ENCODE data around the gene RNF5. TPM values are rescaled to one million over a fixed set of nuclear protein-coding genes. Genes with fewer than 3 reads are reported as not detected.

Gene RNF5
- total and polyA plus RNA-seq, 9 of the 15 experiments (the other 6 are each of a cell fraction or from before 2014, with no cell fraction given): 62.2 to 245 (median 129) TPM

DNA sequence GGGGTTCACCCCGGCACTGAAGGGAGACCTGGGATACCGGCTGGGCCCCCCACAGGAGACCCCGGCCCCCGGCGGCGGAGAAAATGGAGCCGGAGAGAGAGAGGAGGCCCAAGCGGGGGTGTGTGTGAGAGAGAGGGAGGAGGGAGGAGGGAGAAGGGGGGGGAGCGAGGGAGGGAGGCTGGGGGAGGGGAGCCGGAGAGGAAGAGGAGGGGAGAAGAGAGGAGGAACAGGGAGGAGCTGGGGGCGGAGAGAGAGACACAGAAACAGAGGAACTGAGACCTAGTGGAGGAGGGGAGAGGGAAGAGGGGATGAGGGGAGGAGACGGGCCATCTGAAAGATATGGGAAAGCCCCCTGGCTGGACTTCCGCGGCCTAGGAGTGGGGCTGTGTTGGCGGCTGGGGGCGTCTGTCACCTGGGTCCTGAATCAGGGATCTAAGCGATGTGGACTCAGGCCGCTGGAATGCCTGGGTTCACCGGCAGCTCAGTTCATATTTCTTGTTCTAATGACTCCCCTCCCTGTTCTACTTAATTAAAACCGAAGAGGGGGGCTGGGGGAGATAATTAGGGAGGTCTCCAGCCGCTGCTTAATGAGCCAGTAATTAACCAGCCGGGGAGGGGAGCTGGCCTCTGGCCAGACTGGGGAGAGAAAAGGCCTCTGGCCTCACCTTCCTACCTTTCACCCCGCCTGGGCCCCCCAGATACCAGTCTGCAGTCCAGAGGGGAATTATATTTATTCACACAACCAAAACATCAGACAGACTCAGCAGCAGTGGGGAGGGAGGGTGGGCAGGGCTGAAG lies 12.0 kb downstream of the RNF5 start, which contains the start of gene PBX2 (continued):
- no peak for TF ChIP-seq RBM17 (IDR thresholded peaks at IDR 0.05; ENCODE audit: borderline replicate concordance, low read depth, low read length)
- TF ChIP-seq, protein P1, sequence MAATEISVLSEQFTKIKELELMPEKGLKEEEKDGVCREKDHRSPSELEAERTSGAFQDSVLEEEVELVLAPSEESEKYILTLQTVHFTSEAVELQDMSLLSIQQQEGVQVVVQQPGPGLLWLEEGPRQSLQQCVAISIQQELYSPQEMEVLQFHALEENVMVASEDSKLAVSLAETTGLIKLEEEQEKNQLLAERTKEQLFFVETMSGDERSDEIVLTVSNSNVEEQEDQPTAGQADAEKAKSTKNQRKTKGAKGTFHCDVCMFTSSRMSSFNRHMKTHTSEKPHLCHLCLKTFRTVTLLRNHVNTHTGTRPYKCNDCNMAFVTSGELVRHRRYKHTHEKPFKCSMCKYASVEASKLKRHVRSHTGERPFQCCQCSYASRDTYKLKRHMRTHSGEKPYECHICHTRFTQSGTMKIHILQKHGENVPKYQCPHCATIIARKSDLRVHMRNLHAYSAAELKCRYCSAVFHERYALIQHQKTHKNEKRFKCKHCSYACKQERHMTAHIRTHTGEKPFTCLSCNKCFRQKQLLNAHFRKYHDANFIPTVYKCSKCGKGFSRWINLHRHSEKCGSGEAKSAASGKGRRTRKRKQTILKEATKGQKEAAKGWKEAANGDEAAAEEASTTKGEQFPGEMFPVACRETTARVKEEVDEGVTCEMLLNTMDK (IDR thresholded peaks at IDR 0.05; ENCODE audit: borderline replicate concordance, insufficient read depth, low read depth, low read length, poor library complexity, severe bottlenecking): peak; percentile 14
- TF ChIP-seq SRSF9 (IDR thresholded peaks at IDR 0.05; ENCODE audit: borderline replicate concordance, low read depth, low read length): no peak
- TF ChIP-seq, protein P2, sequence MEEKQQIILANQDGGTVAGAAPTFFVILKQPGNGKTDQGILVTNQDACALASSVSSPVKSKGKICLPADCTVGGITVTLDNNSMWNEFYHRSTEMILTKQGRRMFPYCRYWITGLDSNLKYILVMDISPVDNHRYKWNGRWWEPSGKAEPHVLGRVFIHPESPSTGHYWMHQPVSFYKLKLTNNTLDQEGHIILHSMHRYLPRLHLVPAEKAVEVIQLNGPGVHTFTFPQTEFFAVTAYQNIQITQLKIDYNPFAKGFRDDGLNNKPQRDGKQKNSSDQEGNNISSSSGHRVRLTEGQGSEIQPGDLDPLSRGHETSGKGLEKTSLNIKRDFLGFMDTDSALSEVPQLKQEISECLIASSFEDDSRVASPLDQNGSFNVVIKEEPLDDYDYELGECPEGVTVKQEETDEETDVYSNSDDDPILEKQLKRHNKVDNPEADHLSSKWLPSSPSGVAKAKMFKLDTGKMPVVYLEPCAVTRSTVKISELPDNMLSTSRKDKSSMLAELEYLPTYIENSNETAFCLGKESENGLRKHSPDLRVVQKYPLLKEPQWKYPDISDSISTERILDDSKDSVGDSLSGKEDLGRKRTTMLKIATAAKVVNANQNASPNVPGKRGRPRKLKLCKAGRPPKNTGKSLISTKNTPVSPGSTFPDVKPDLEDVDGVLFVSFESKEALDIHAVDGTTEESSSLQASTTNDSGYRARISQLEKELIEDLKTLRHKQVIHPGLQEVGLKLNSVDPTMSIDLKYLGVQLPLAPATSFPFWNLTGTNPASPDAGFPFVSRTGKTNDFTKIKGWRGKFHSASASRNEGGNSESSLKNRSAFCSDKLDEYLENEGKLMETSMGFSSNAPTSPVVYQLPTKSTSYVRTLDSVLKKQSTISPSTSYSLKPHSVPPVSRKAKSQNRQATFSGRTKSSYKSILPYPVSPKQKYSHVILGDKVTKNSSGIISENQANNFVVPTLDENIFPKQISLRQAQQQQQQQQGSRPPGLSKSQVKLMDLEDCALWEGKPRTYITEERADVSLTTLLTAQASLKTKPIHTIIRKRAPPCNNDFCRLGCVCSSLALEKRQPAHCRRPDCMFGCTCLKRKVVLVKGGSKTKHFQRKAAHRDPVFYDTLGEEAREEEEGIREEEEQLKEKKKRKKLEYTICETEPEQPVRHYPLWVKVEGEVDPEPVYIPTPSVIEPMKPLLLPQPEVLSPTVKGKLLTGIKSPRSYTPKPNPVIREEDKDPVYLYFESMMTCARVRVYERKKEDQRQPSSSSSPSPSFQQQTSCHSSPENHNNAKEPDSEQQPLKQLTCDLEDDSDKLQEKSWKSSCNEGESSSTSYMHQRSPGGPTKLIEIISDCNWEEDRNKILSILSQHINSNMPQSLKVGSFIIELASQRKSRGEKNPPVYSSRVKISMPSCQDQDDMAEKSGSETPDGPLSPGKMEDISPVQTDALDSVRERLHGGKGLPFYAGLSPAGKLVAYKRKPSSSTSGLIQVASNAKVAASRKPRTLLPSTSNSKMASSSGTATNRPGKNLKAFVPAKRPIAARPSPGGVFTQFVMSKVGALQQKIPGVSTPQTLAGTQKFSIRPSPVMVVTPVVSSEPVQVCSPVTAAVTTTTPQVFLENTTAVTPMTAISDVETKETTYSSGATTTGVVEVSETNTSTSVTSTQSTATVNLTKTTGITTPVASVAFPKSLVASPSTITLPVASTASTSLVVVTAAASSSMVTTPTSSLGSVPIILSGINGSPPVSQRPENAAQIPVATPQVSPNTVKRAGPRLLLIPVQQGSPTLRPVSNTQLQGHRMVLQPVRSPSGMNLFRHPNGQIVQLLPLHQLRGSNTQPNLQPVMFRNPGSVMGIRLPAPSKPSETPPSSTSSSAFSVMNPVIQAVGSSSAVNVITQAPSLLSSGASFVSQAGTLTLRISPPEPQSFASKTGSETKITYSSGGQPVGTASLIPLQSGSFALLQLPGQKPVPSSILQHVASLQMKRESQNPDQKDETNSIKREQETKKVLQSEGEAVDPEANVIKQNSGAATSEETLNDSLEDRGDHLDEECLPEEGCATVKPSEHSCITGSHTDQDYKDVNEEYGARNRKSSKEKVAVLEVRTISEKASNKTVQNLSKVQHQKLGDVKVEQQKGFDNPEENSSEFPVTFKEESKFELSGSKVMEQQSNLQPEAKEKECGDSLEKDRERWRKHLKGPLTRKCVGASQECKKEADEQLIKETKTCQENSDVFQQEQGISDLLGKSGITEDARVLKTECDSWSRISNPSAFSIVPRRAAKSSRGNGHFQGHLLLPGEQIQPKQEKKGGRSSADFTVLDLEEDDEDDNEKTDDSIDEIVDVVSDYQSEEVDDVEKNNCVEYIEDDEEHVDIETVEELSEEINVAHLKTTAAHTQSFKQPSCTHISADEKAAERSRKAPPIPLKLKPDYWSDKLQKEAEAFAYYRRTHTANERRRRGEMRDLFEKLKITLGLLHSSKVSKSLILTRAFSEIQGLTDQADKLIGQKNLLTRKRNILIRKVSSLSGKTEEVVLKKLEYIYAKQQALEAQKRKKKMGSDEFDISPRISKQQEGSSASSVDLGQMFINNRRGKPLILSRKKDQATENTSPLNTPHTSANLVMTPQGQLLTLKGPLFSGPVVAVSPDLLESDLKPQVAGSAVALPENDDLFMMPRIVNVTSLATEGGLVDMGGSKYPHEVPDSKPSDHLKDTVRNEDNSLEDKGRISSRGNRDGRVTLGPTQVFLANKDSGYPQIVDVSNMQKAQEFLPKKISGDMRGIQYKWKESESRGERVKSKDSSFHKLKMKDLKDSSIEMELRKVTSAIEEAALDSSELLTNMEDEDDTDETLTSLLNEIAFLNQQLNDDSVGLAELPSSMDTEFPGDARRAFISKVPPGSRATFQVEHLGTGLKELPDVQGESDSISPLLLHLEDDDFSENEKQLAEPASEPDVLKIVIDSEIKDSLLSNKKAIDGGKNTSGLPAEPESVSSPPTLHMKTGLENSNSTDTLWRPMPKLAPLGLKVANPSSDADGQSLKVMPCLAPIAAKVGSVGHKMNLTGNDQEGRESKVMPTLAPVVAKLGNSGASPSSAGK (IDR thresholded peaks at IDR 0.05): no peak
- TF ChIP-seq ZNF224 (CRISPR knock-in tag; IDR thresholded peaks at IDR 0.05): no peak
- TF ChIP-seq, protein P3, sequence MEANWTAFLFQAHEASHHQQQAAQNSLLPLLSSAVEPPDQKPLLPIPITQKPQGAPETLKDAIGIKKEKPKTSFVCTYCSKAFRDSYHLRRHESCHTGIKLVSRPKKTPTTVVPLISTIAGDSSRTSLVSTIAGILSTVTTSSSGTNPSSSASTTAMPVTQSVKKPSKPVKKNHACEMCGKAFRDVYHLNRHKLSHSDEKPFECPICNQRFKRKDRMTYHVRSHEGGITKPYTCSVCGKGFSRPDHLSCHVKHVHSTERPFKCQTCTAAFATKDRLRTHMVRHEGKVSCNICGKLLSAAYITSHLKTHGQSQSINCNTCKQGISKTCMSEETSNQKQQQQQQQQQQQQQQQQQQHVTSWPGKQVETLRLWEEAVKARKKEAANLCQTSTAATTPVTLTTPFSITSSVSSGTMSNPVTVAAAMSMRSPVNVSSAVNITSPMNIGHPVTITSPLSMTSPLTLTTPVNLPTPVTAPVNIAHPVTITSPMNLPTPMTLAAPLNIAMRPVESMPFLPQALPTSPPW (CRISPR knock-in tag; IDR thresholded peaks at IDR 0.05): peak; percentile 100
- TF ChIP-seq ZNF263 (CRISPR knock-in tag; IDR thresholded peaks at IDR 0.05; ENCODE audit: borderline replicate concordance): peak; percentile 100
- no peak for TF ChIP-seq CEBPG (CRISPR knock-in tag; IDR thresholded peaks at IDR 0.05)
- TF ChIP-seq CEBPG (tag; conservative IDR thresholded peaks at IDR 0.05 in 1 of 2, IDR thresholded peaks at IDR 0.05 in 1 of 2): no peak
- TF ChIP-seq BCOR (IDR thresholded peaks at IDR 0.05): peak; percentile 11; the same call in 1 of the 2 replicates
- TF ChIP-seq RBFOX2 (IDR thresholded peaks at IDR 0.05; ENCODE audit: low read depth, low read length): 0 out of 2 replicates have a peak, but pooled peaks have one; percentile 33
- TF ChIP-seq CSDE1 (IDR thresholded peaks at IDR 0.05): no peak

Measured in K562 (cell line).